GM19463 (cell line): ENCODE measurements around the gene PRAMEF18.
"Not testable (repeated sequence)": the region's sequence is repeated elsewhere in the genome, so short reads cannot be mapped to it uniquely, and the experiment has no call there.

Source experiments
- ATAC-seq: cut with Tn5 transposase; IDR thresholded peaks from one replicate; pipeline ENCODE4 v1.9.1; 2021; ENCODE audit warnings: mild to moderate bottlenecking, moderate library complexity; ENCODE audit not compliant: unreplicated experiment

PRAMEF18 gene

DNA sequence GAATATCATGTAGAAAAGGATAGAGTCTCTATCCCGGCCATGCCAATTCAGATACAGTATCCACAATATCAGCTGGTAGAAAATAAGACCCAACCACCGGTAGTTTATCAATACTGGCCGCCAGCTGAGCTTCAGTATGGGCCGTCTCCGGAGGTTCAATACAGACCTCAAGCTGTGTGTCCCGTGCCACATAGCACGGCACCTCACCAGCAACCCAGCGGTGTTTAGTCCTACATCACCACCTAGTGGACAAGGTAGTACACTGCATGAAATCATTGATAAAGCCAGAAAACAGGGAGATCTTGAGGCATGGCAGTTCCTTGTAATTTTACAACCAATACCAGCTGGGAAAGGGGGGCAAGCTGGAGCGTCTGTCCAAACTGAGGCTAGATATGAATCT is 17.2 kb downstream of the PRAMEF18 start:
- ATAC-seq, result not testable (repeated sequence)

DNA sequence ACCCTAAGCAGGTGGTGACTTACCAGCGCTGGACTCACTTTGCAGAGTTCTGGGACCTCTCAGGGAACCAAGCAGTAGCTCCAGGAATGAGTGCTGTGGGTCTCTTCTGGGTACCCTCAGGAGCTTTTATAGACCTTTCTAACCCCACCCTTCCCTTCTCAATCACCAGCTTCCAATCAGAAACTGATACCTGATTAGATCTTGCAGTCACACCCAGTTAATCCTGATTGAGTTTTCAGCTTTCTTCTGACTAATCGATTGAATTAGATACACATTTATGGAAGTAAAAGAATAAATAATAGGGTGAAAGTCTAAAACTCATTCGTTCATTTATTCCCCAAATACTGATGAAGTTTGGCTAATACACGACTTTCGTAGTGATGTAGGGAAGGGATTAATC is 24.6 kb downstream of the PRAMEF18 start, which contains the start of gene PRAMEF13:
PRAMEF13 (minus strand) TSS at position 101 of the 400 bp plus-strand sequence. CDS start 1,820 bp downstream, outside the sequence.
- not testable (repeated sequence) for ATAC-seq
